HepG2 (cell line): ENCODE measurements around the gene PCNT. TPM values are rescaled to one million over a fixed set of nuclear protein-coding genes. Genes with fewer than 3 reads are reported as not detected.

Experiments
- CBX1 ChIP-seq: IDR thresholded peaks from one replicate; pipeline ENCODE4 v1.6.1; 2016; ENCODE audit warnings: antibody characterized with exemption, low read depth
- E2F2 ChIP-seq: sonication (generic); formaldehyde crosslinking; IDR thresholded peaks from 2 replicates; pipeline ENCODE4 v1.4.0; 2020; ENCODE audit warnings: missing genetic modification reagents, borderline replicate concordance
- E2F5 ChIP-seq: sonication (generic); formaldehyde crosslinking; conservative IDR thresholded peaks from 2 replicates; pipeline ENCODE4 v1.4.0; 2020; ENCODE audit warnings: missing genetic modification reagents
- HNRNPK ChIP-seq: fragments of 200-400 bp; formaldehyde crosslinking; IDR thresholded peaks from 2 replicates; pipeline ENCODE4 v1.6.1; 2018; ENCODE audit warnings: low read length, low read depth, moderate library complexity, mild to moderate bottlenecking; ENCODE audit not compliant: poor library complexity, severe bottlenecking
- MED1 ChIP-seq: sonication (generic); formaldehyde crosslinking; IDR thresholded peaks from 2 replicates; pipeline ENCODE4 v1.4.0; 2020; ENCODE audit warnings: missing genetic modification reagents
- NAIF1 ChIP-seq: sonication (generic); formaldehyde crosslinking; IDR thresholded peaks from 2 replicates; pipeline ENCODE4 v1.5.0; 2020; ENCODE audit warnings: mild to moderate bottlenecking, missing genetic modification reagents, borderline replicate concordance
- NFIC ChIP-seq: IDR thresholded peaks from 2 replicates; pipeline ENCODE4 v1.6.1; 2012; ENCODE audit warnings: mild to moderate bottlenecking, low read length, inconsistent platforms
- RERE ChIP-seq: IDR thresholded peaks from 2 replicates; pipeline ENCODE4 v1.6.1; 2016; ENCODE audit warnings: low read depth, missing genetic modification reagents, missing compliant biosample characterization
- SALL1 ChIP-seq: sonication (generic); formaldehyde crosslinking; IDR thresholded peaks from 2 replicates; pipeline ENCODE4 v1.8.0; 2022; ENCODE audit warnings: mild to moderate bottlenecking, missing genetic modification reagents
- TARDBP ChIP-seq: sonication (generic); formaldehyde crosslinking; IDR thresholded peaks from 2 replicates; pipeline ENCODE4 v1.8.0; 2022; ENCODE audit warnings: mild to moderate bottlenecking, missing genetic modification reagents
- U2AF1 ChIP-seq: fragments of 200-400 bp; formaldehyde crosslinking; optimal IDR thresholded peaks from 2 replicates; pipeline ENCODE3; 2017; ENCODE audit warnings: mild to moderate bottlenecking, low read depth, low read length
- USF2 ChIP-seq, 2 experiments: sonication (generic) in 1 of 2; formaldehyde crosslinking in 1 of 2; IDR thresholded peaks; 2 replicates each; pipeline versions ENCODE4 v1.5.1 to v1.6.1; 2011 to 2020; ENCODE audit warnings: borderline replicate concordance in 1 of 2, low read depth in 1 of 2, low read length in 1 of 2, mild to moderate bottlenecking in 1 of 2, missing genetic modification reagents in 1 of 2, moderate library complexity in 1 of 2
- ZFP82 ChIP-seq: sonication (generic); formaldehyde crosslinking; IDR thresholded peaks from 2 replicates; pipeline ENCODE4 v1.5.1; 2020; ENCODE audit warnings: mild to moderate bottlenecking, missing genetic modification reagents, borderline replicate concordance
- ZNF496 ChIP-seq: sonication (generic); formaldehyde crosslinking; IDR thresholded peaks from 2 replicates; pipeline ENCODE4 v1.8.1; 2023; ENCODE audit warnings: mild to moderate bottlenecking, moderate library complexity, missing genetic modification reagents; ENCODE audit not compliant: insufficient replicate concordance
- ZNF564 ChIP-seq: sonication (generic); formaldehyde crosslinking; IDR thresholded peaks from 2 replicates; pipeline ENCODE4 v1.8.1; 2023; ENCODE audit warnings: mild to moderate bottlenecking, missing genetic modification reagents
- ZNF737 ChIP-seq: sonication (generic); formaldehyde crosslinking; IDR thresholded peaks from 2 replicates; pipeline ENCODE4 v1.5.0; 2020; ENCODE audit warnings: missing genetic modification reagents, mild to moderate bottlenecking, borderline replicate concordance
- ZNF780A ChIP-seq: sonication (generic); formaldehyde crosslinking; IDR thresholded peaks from 2 replicates; pipeline ENCODE4 v1.8.0; 2022; ENCODE audit warnings: mild to moderate bottlenecking, missing genetic modification reagents, moderate library complexity
- ZSCAN12 ChIP-seq: sonication (generic); formaldehyde crosslinking; IDR thresholded peaks from 2 replicates; pipeline ENCODE4 v1.9.0; 2021; ENCODE audit warnings: mild to moderate bottlenecking, missing genetic modification reagents
- polyA plus RNA-seq, 8 experiments: library from polyadenylated mRNA; depleted of rRNA in 3 of 8; stranded (reverse) in 7 of 8; unstranded in 1 of 8; fragments of >200 nt; fragmentation: Illumina TruSeq in 4 of 8; extraction: Trizol in 4 of 8; gene quantifications; 2 replicates each; pipeline versions ENCODE4 v1.2.1 to v1.2.3, GENCODE V29; 2011 to 2016; ENCODE audit warnings: low read depth in 4 of 8, missing spikeins in 1 of 8, mixed read lengths in 1 of 8; ENCODE audit not compliant: insufficient read depth in 1 of 8
- total RNA-seq, 5 experiments: library from RNA; depleted of rRNA; stranded (reverse); fragments of >200 nt; fragmentation: Illumina TruSeq; extraction: Trizol; gene quantifications; 2 replicates each; pipeline ENCODE4 v1.2.3, GENCODE V29; 2016; ENCODE audit warnings: low read depth in 1 of 5

PCNT gene
- total and polyA plus RNA-seq, 2 of the 13 experiments (the other 11 are each of a cell fraction or from before 2014, with no cell fraction given): 5.6 to 12.4 TPM

- no peak for TF ChIP-seq NFIC
- TF ChIP-seq ZFP82 (CRISPR knock-in tag): peak; percentile 84; the same call in 1 of the 2 replicates
- TF ChIP-seq ZNF780A: peak; percentile 32; the same call in 1 of the 2 replicates
- TF ChIP-seq E2F5: peak; percentile 36; the same call in 1 of the 2 replicates
- no peak for TF ChIP-seq ZSCAN12
- TF ChIP-seq ZNF737: no peak
- TF ChIP-seq TARDBP (CRISPR knock-in tag): peak; percentile 93
- TF ChIP-seq MED1 (CRISPR knock-in tag): peak; percentile 77
- TF ChIP-seq SALL1 (CRISPR knock-in tag): peak; percentile 72
- peak; percentile 72 for TF ChIP-seq CBX1
- no peak for TF ChIP-seq USF2 (IDR thresholded peaks at IDR 0.05; ENCODE audit: low read depth, low read length)
- 0 out of 2 replicates have a peak, but pooled peaks have one; percentile 41 for TF ChIP-seq USF2 (CRISPR knock-in tag; IDR thresholded peaks at IDR 0.05; ENCODE audit: borderline replicate concordance)
- peak; percentile 39; the same call in 1 of the 2 replicates for TF ChIP-seq RERE (CRISPR knock-in tag)
- TF ChIP-seq ZNF564: peak; percentile 90
- TF ChIP-seq HNRNPK: peak; percentile 98
- peak; percentile 63; the same call in 1 of the 2 replicates for TF ChIP-seq NAIF1 (CRISPR knock-in tag)
- peak; percentile 86 for TF ChIP-seq U2AF1
- no peak for TF ChIP-seq ZNF496 (CRISPR knock-in tag)
- 0 out of 2 replicates have a peak, but pooled peaks have one; percentile 53 for TF ChIP-seq E2F2 (CRISPR knock-in tag)
Observed at GRCh38 chr21:46285761-46286647, 38.0 kb upstream of the PCNT start, which contains the start of gene YBEY (continued).
